Panc1 (cell line): Measurements from ENCODE around the gene ERMP1. TPM values are rescaled to one million over a fixed set of nuclear protein-coding genes. Genes with fewer than 3 reads are reported as not detected.

ENCODE experiments used
- ATAC-seq: fragments of 200-7000 bp; cut with Tn5 transposase; 2 replicates; pipeline ENCODE4 v1.9.1; 2020; ENCODE audit warnings: mild to moderate bottlenecking, moderate library complexity
- BruUV-seq: library from RNA; stranded (reverse); fragments of 400-500 nt; replicated peaks from 2 replicates; lab custom pipeline; 2021; lab: Mats Ljungman, UMichigan
- CTCF ChIA-PET: fragments of 300-600 bp; sonication (Branson Sonifier 250); formaldehyde crosslinking; loops from one replicate; lab custom pipeline; 2022; ENCODE audit warnings: antibody characterized with exemption; lab: Charles Lee
- POLR2A ChIA-PET: fragments of 300-600 bp; sonication (Branson Sonifier 250); formaldehyde crosslinking; loops from one replicate; lab custom pipeline; 2022; ENCODE audit warnings: antibody characterized with exemption; lab: Charles Lee
- DNase-seq: peaks from one replicate; pipeline ENCODE4 v3.0.0-alpha.2; 2010; ENCODE audit warnings: low read depth, low spot score
- H3K27ac ChIP-seq: 2 replicates; pipeline ENCODE4 v1.5.1; 2011; ENCODE audit warnings: mild to moderate bottlenecking, low read length, inconsistent platforms
- H3K27me3 ChIP-seq: fragments of 200-500 bp; sonication (Bioruptor generic); 2 replicates; pipeline ENCODE4 v1.6.0; 2014; ENCODE audit warnings: low read length, inconsistent platforms; ENCODE audit not compliant: control insufficient read depth, insufficient read depth
- H3K36me3 ChIP-seq: fragments of 200-500 bp; sonication (Bioruptor generic); 2 replicates; pipeline ENCODE4 v1.5.1; 2014; ENCODE audit warnings: inconsistent platforms, mild to moderate bottlenecking, low read length, moderate library complexity; ENCODE audit not compliant: control insufficient read depth, insufficient read depth
- H3K4me1 ChIP-seq: 2 replicates; pipeline ENCODE4 v1.5.1; 2011; ENCODE audit warnings: inconsistent platforms, mild to moderate bottlenecking, low read length, moderate library complexity; ENCODE audit not compliant: control insufficient read depth, insufficient read depth
- H3K4me3 ChIP-seq, 2 experiments: 2 replicates each; pipeline ENCODE4 v1.5.1; 2011 to 2012; ENCODE audit warnings: low read depth in 2 of 2, low read length in 2 of 2, mild to moderate bottlenecking in 2 of 2, inconsistent platforms in 1 of 2, moderate library complexity in 1 of 2
- H3K9me3 ChIP-seq: fragments of 200-500 bp; sonication (Bioruptor generic); 2 replicates; pipeline ENCODE4 v1.5.1; 2014; ENCODE audit warnings: low read depth, mild to moderate bottlenecking, inconsistent platforms, low read length, moderate library complexity; ENCODE audit not compliant: control insufficient read depth, insufficient read depth
- POLR2AphosphoS5 ChIP-seq: IDR thresholded peaks from 2 replicates; pipeline ENCODE4 v1.6.1; 2012; ENCODE audit warnings: mild to moderate bottlenecking, low read depth, low read length, moderate library complexity
- SIN3A ChIP-seq: IDR thresholded peaks from 2 replicates; pipeline ENCODE4 v1.6.1; 2012; ENCODE audit warnings: low read depth, mild to moderate bottlenecking, low read length, moderate library complexity, borderline replicate concordance; ENCODE audit not compliant: insufficient read depth
- TCF7L2 ChIP-seq: IDR thresholded peaks from 2 replicates; pipeline ENCODE4 v1.6.1; 2011; ENCODE audit warnings: mild to moderate bottlenecking, low read depth, low read length, inconsistent platforms
- in situ Hi-C: cut with HindIII; loops from 2 replicates; pipeline ENCODE4 v1.10.0; 2016; ENCODE audit warnings: low sequenced_read_pairs, low pct_unique_long_range_greater_than_20kb
- intact Hi-C: fragments of 100-400 bp; cut with micrococcal nuclease; formaldehyde crosslinking; loops from one replicate; pipeline ENCODE4 v1.10.0; 2022; ENCODE audit not compliant: unreplicated experiment
- total RNA-seq: library from RNA; stranded (reverse); gene quantifications from one replicate; pipeline ENCODE4 v1.2.1, GENCODE V29; 2021; ENCODE audit not compliant: unreplicated experiment
- TF ChIP-seq, protein P1 (sequence below), 2 experiments: IDR thresholded peaks; 2 replicates each; pipeline ENCODE4 v1.6.1; 2011 to 2012; ENCODE audit warnings: low read depth in 2 of 2, control low read depth in 1 of 2, low read length in 1 of 2, mild to moderate bottlenecking in 1 of 2, moderate library complexity in 1 of 2; ENCODE audit not compliant: insufficient read depth in 1 of 2
- TF ChIP-seq, protein P2 (sequence below): fragments of 450-650 bp; IDR thresholded peaks from 2 replicates; pipeline ENCODE4 v1.5.1; 2017; ENCODE audit warnings: mild to moderate bottlenecking

The ERMP1 gene
- total RNA-seq, 1 experiment from 2014 or later, result 38.4 TPM

- POLR2A ChIA-PET, result no interaction called here
- no peaks in the 10 kb centered on the region; the same call in 1 of the 2 replicates for H3K36me3 ChIP-seq
- TF ChIP-seq, protein P1, sequence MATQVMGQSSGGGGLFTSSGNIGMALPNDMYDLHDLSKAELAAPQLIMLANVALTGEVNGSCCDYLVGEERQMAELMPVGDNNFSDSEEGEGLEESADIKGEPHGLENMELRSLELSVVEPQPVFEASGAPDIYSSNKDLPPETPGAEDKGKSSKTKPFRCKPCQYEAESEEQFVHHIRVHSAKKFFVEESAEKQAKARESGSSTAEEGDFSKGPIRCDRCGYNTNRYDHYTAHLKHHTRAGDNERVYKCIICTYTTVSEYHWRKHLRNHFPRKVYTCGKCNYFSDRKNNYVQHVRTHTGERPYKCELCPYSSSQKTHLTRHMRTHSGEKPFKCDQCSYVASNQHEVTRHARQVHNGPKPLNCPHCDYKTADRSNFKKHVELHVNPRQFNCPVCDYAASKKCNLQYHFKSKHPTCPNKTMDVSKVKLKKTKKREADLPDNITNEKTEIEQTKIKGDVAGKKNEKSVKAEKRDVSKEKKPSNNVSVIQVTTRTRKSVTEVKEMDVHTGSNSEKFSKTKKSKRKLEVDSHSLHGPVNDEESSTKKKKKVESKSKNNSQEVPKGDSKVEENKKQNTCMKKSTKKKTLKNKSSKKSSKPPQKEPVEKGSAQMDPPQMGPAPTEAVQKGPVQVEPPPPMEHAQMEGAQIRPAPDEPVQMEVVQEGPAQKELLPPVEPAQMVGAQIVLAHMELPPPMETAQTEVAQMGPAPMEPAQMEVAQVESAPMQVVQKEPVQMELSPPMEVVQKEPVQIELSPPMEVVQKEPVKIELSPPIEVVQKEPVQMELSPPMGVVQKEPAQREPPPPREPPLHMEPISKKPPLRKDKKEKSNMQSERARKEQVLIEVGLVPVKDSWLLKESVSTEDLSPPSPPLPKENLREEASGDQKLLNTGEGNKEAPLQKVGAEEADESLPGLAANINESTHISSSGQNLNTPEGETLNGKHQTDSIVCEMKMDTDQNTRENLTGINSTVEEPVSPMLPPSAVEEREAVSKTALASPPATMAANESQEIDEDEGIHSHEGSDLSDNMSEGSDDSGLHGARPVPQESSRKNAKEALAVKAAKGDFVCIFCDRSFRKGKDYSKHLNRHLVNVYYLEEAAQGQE (IDR thresholded peaks at IDR 0.05; ENCODE audit: insufficient read depth in 1 of 2, low read depth in 2 of 2, low read length in 1 of 2), result no peak
- TF ChIP-seq POLR2AphosphoS5, result no peak
- TF ChIP-seq TCF7L2, result no peak
- TF ChIP-seq, protein P2, sequence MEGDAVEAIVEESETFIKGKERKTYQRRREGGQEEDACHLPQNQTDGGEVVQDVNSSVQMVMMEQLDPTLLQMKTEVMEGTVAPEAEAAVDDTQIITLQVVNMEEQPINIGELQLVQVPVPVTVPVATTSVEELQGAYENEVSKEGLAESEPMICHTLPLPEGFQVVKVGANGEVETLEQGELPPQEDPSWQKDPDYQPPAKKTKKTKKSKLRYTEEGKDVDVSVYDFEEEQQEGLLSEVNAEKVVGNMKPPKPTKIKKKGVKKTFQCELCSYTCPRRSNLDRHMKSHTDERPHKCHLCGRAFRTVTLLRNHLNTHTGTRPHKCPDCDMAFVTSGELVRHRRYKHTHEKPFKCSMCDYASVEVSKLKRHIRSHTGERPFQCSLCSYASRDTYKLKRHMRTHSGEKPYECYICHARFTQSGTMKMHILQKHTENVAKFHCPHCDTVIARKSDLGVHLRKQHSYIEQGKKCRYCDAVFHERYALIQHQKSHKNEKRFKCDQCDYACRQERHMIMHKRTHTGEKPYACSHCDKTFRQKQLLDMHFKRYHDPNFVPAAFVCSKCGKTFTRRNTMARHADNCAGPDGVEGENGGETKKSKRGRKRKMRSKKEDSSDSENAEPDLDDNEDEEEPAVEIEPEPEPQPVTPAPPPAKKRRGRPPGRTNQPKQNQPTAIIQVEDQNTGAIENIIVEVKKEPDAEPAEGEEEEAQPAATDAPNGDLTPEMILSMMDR, result no peak
- TF ChIP-seq SIN3A, result no peak
- in situ Hi-C loops (no loop called here), intact Hi-C loops (no loop called here)
- no peak for DNase-seq
- no peak for ATAC-seq
- no TSS peak for BruUV-seq
- H3K27me3 ChIP-seq, result no peaks in the 10 kb centered on the region
- H3K27ac ChIP-seq, result no peak overlapping the region
- no peaks in the 10 kb centered on the region for H3K9me3 ChIP-seq
- CTCF ChIA-PET, result no interaction called here
- no peak overlapping the region for H3K4me3 ChIP-seq
- H3K4me1 ChIP-seq, result no peaks in the 10 kb centered on the region
These were observed 70.5 kb downstream of the ERMP1 start for GRCh38 chr9:5762421-5762820.

DNA sequence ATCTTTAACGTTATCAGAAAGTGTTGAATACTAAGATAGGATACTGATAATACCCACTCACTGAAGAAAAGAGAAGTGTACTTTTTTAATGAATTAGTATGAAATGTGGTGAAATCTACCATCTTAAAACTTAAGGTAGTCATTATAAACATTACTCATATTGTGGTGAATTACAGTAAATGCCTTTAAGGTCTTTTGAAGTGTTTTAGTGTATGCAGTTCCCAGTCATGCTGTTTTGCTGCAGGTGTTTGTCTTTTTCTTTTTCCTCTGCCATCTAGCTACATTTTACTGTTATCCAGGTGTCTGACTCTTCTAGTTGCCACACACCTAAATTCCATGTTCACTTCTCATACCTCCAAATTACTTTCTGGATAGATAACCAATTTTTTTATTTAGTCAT is 72.6 kb downstream of the ERMP1 start:
- POLR2A ChIA-PET, result no interaction called here
- in situ Hi-C loops (no loop called here), intact Hi-C loops (no loop called here)
- H3K27ac ChIP-seq, result no peak overlapping the region
- no peak overlapping the region for H3K4me3 ChIP-seq
- DNase-seq (no peak), ATAC-seq (no peak)
- no peaks in the 10 kb centered on the region for H3K4me1 ChIP-seq
- no TSS peak for BruUV-seq
- no peaks in the 10 kb centered on the region for H3K9me3 ChIP-seq
- no peaks in the 10 kb centered on the region; the same call in 1 of the 2 replicates for H3K36me3 ChIP-seq
- H3K27me3 ChIP-seq, result no peaks in the 10 kb centered on the region
- CTCF ChIA-PET, result no interaction called here
- TF ChIP-seq, protein P1 (IDR thresholded peaks at IDR 0.05; ENCODE audit: insufficient read depth in 1 of 2, low read depth in 2 of 2, low read length in 1 of 2), result no peak
- TF ChIP-seq POLR2AphosphoS5, result no peak
- TF ChIP-seq, protein P2, result no peak
- TF ChIP-seq TCF7L2, result no peak
- TF ChIP-seq SIN3A, result no peak
